CD14-positive monocyte (primary cell): ENCODE measurements around the gene SAMD3. TPM values are rescaled to one million over a fixed set of nuclear protein-coding genes. Genes with fewer than 3 reads are reported as not detected.

Experiments
- DNase-seq, 3 donors: peaks; one replicate each; pipeline ENCODE4 v3.0.0-alpha.2; 2011 to 2022
- H2AFZ ChIP-seq: 2 replicates; pipeline ENCODE4 v1.6.0; 2012; ENCODE audit warnings: mild to moderate bottlenecking, low read depth, low read length, inconsistent platforms; ENCODE audit not compliant: insufficient read depth, poor library complexity, severe bottlenecking
- H3K27ac ChIP-seq, 2 donors: 1 replicate in 1 of 2; 2 replicates in 1 of 2; pipeline ENCODE4 v1.5.1; 2012 to 2013; ENCODE audit warnings: low read length in 2 of 2, control low read depth in 1 of 2, inconsistent platforms in 1 of 2, low read depth in 1 of 2, mild to moderate bottlenecking in 1 of 2
- H3K27me3 ChIP-seq, 2 donors: one replicate each; pipeline versions ENCODE4 v1.6.0 to v1.6.1; 2011 to 2013; ENCODE audit warnings: low read length in 2 of 2; ENCODE audit not compliant: control insufficient read depth in 2 of 2, insufficient read depth in 2 of 2
- H3K36me3 ChIP-seq, 2 donors: replicated peaks in 1 of 2; 1 replicate in 1 of 2; 2 replicates in 1 of 2; pipeline versions ENCODE4 v1.5.1 to v1.6.1; 2012 to 2013; ENCODE audit warnings: low read length in 2 of 2, control low read depth in 1 of 2, inconsistent platforms in 1 of 2, mild to moderate bottlenecking in 1 of 2; ENCODE audit not compliant: insufficient read depth in 2 of 2, control insufficient read depth in 1 of 2
- H3K4me1 ChIP-seq, 2 donors: 1 replicate in 1 of 2; 2 replicates in 1 of 2; pipeline versions ENCODE4 v1.5.1 to v1.6.1; 2012 to 2013; ENCODE audit warnings: low read length in 2 of 2, control low read depth in 1 of 2, inconsistent platforms in 1 of 2, mild to moderate bottlenecking in 1 of 2, moderate library complexity in 1 of 2; ENCODE audit not compliant: insufficient read depth in 2 of 2, control insufficient read depth in 1 of 2
- H3K4me2 ChIP-seq: replicated peaks from 2 replicates; pipeline ENCODE3; 2012; ENCODE audit warnings: low read length, moderate library complexity, mild to moderate bottlenecking; ENCODE audit not compliant: poor library complexity, severe bottlenecking; ENCODE audit errors: extremely low read depth
- H3K4me3 ChIP-seq, 3 experiments: fragments of 200-600 bp in 1 of 3; sonication (generic) in 1 of 3; replicated peaks in 1 of 3; 1 replicate in 2 of 3; 2 replicates in 1 of 3; pipeline ENCODE4 v1.5.1; 2011 to 2013; ENCODE audit warnings: low read length in 3 of 3, mild to moderate bottlenecking in 3 of 3, control low read depth in 2 of 3, low read depth in 2 of 3, inconsistent platforms in 1 of 3, moderate library complexity in 1 of 3
- H3K79me2 ChIP-seq: 2 replicates; pipeline ENCODE4 v1.6.0; 2012; ENCODE audit warnings: mild to moderate bottlenecking, control low read depth, inconsistent platforms, low read length, moderate library complexity; ENCODE audit not compliant: insufficient read depth
- H3K9ac ChIP-seq: 2 replicates; pipeline ENCODE4 v1.6.0; 2017; ENCODE audit warnings: low read length, mild to moderate bottlenecking; ENCODE audit not compliant: insufficient read depth, poor library complexity, severe bottlenecking
- H3K9me3 ChIP-seq, 2 donors: replicated peaks in 1 of 2; 1 replicate in 1 of 2; 2 replicates in 1 of 2; pipeline versions ENCODE4 v1.5.1 to v1.6.1; 2012 to 2013; ENCODE audit warnings: low read length in 2 of 2, control low read depth in 1 of 2; ENCODE audit not compliant: control insufficient read depth in 1 of 2, insufficient read depth in 1 of 2
- H4K20me1 ChIP-seq: 2 replicates; pipeline ENCODE4 v1.6.0; 2012; ENCODE audit warnings: mild to moderate bottlenecking, low read length, control low read depth, moderate library complexity; ENCODE audit not compliant: insufficient read depth
- H3K27ac Mint-ChIP-seq, 7 donors: one replicate each; pipeline ENCODE4 v1.8.0; 2020; ENCODE audit warnings: mild to moderate bottlenecking in 7 of 7, mixed read lengths in 7 of 7, moderate library complexity in 6 of 7, inconsistent platforms in 2 of 7
- H3K27me3 Mint-ChIP-seq, 3 donors: one replicate each; pipeline ENCODE4 v1.8.0; 2021 to 2022; ENCODE audit warnings: low read depth in 3 of 3, mild to moderate bottlenecking in 3 of 3, mixed read lengths in 3 of 3, moderate library complexity in 3 of 3, inconsistent platforms in 1 of 3
- H3K36me3 Mint-ChIP-seq, 2 donors: one replicate each; pipeline ENCODE4 v1.8.0; 2020; ENCODE audit warnings: mixed read lengths in 2 of 2, inconsistent platforms in 1 of 2, mild to moderate bottlenecking in 1 of 2
- H3K4me1 Mint-ChIP-seq: one replicate; pipeline ENCODE4 v1.8.0; 2020; ENCODE audit warnings: mild to moderate bottlenecking, mixed read lengths
- H3K4me3 Mint-ChIP-seq, 2 donors: one replicate each; pipeline ENCODE4 v1.8.0; 2020; ENCODE audit warnings: mild to moderate bottlenecking in 2 of 2, mixed read lengths in 2 of 2, moderate library complexity in 1 of 2
- H3K9me3 Mint-ChIP-seq, 7 donors: one replicate each; pipeline ENCODE4 v1.8.0; 2020 to 2022; ENCODE audit warnings: mixed read lengths in 7 of 7, mild to moderate bottlenecking in 6 of 7, moderate library complexity in 6 of 7, inconsistent platforms in 2 of 7
- WGBS: methylation state at CpG from one replicate; pipeline ENCODE4 v1.1.5; 2013; ENCODE audit warnings: missing lambda C conversion rate; ENCODE audit not compliant: insufficient coverage; 5-methylcytosine and 5-hydroxymethylcytosine counted together
- intact Hi-C, 2 donors: fragments of 100-400 bp; cut with micrococcal nuclease; formaldehyde crosslinking; loops; one replicate each; pipeline versions ENCODE4 v1.15.0 to v1.15.1; 2023
- polyA plus RNA-seq, 3 donors: library from polyadenylated mRNA; depleted of rRNA in 1 of 3; unstranded in 2 of 3; stranded (reverse) in 1 of 3; fragments of 300-500 nt in 2 of 3; fragments of >200 nt in 1 of 3; fragmentation: Illumina TruSeq in 2 of 3; gene quantifications; 1 replicate in 2 of 3; 2 replicates in 1 of 3; pipeline ENCODE4 v1.2.3, GENCODE V29; 2012 to 2021
- TF ChIP-seq, protein P1 (sequence below): fragments of 200-600 bp; IDR thresholded peaks from one replicate; pipeline ENCODE4 v1.8.0; 2022; ENCODE audit warnings: antibody characterized with exemption, mild to moderate bottlenecking

The SAMD3 gene
- polyA plus RNA-seq, 3 donors, result 0.33 to 0.49 TPM; not detected in 1

DNA sequence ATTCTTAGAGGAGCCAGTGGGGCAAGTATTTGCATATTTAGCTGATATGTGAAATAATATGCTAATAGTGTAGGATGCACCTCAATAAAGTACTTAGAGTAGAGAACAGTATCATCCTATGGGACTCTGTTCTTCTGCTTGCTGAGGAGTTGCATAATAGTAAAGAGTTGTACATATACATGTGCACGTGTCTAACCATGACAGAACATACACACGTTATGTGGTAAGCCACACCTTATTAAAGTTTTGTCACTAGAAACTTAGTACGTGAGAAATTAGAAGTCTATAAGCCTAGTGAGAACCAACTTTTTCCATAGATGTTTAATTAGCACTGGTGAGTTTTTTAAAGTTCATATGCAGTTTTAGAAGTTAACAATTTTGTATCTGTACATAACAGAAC is 123.6 kb downstream of the SAMD3 start:
- H3K9me3 ChIP-seq, result no peaks in the 10 kb centered on the region
- H3K36me3 ChIP-seq, result peaks cover 24 to 66% of the 10 kb centered on the region in 2 donors
- Mint-ChIP-seq H3K4me1 (no peaks in the 10 kb centered on the region), H3K36me3 (peaks cover 57 to 64% of the 10 kb centered on the region in 2 donors), H3K9me3 (no peaks in the 10 kb centered on the region), H3K27ac (no peak overlapping the region), H3K4me3 (no peak overlapping the region), H3K27me3 (peaks cover 0 to 1% (median 0%) of the 10 kb centered on the region in 3 donors)
- no peaks in the 10 kb centered on the region for H3K27me3 ChIP-seq
- no peak overlapping the region for H3K4me2 ChIP-seq
- TF ChIP-seq, protein P1, sequence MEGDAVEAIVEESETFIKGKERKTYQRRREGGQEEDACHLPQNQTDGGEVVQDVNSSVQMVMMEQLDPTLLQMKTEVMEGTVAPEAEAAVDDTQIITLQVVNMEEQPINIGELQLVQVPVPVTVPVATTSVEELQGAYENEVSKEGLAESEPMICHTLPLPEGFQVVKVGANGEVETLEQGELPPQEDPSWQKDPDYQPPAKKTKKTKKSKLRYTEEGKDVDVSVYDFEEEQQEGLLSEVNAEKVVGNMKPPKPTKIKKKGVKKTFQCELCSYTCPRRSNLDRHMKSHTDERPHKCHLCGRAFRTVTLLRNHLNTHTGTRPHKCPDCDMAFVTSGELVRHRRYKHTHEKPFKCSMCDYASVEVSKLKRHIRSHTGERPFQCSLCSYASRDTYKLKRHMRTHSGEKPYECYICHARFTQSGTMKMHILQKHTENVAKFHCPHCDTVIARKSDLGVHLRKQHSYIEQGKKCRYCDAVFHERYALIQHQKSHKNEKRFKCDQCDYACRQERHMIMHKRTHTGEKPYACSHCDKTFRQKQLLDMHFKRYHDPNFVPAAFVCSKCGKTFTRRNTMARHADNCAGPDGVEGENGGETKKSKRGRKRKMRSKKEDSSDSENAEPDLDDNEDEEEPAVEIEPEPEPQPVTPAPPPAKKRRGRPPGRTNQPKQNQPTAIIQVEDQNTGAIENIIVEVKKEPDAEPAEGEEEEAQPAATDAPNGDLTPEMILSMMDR, result no peak
- H3K9ac ChIP-seq, result no peak overlapping the region
- H4K20me1 ChIP-seq, result no peaks in the 10 kb centered on the region
- intact Hi-C loops, result no loop called here
- no CpG with 5 or more reads among the region's 3 CpGs for WGBS
- H3K4me1 ChIP-seq, result no peaks in the 10 kb centered on the region
- H3K27ac ChIP-seq, result no peak overlapping the region
- no peak overlapping the region for H3K4me3 ChIP-seq
- no peak overlapping the region for H2AFZ ChIP-seq
- no peaks in the 10 kb centered on the region for H3K79me2 ChIP-seq
- DNase-seq, result no peak

DNA sequence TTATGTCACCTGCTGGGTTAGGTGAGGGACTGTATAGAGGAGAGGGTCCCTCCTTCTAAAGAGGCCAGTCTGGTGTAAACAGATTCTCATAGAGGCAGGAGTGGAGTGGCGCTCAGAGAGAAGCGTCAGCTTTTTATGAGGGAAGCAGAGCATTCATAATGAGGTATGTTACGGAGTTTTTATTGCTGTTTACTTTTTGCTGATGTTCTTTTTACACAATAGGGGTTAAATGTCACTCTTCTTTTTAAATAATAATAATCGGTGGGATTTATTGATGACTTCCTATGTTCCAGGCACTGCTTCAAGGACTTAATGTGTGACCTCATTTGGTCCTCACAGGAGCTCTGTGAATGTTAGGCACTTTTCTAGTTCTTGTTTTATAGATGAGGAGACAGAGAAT is 124.4 kb downstream of the SAMD3 start:
- Mint-ChIP-seq H3K4me1 (no peaks in the 10 kb centered on the region), H3K4me3 (no peak overlapping the region), H3K9me3 (no peaks in the 10 kb centered on the region), H3K36me3 (peaks cover 63 to 66% of the 10 kb centered on the region in 2 donors), H3K27me3 (peaks cover 0 to 1% (median 0%) of the 10 kb centered on the region in 3 donors), H3K27ac (peak overlapping the region in 1 of 7 donors; percentile 49)
- H3K4me2 ChIP-seq, result no peak overlapping the region
- H3K79me2 ChIP-seq, result no peaks in the 10 kb centered on the region
- TF ChIP-seq, protein P1, result no peak
- H3K36me3 ChIP-seq, result peaks cover 29 to 74% of the 10 kb centered on the region in 2 donors
- no peak overlapping the region for H2AFZ ChIP-seq
- H4K20me1 ChIP-seq, result no peaks in the 10 kb centered on the region
- DNase-seq, result no peak
- H3K9ac ChIP-seq, result no peak overlapping the region
- H3K27ac ChIP-seq, result no peak overlapping the region
- no peaks in the 10 kb centered on the region for H3K4me1 ChIP-seq
- intact Hi-C loops, result no loop called here
- no peak overlapping the region for H3K4me3 ChIP-seq
- H3K9me3 ChIP-seq, result no peaks in the 10 kb centered on the region
- no CpG with 5 or more reads among the region's 4 CpGs for WGBS
- H3K27me3 ChIP-seq, result no peaks in the 10 kb centered on the region

Other genes starting within 250 kb of the SAMD3 start
- gene L3MBTL3, start 204.4 kb downstream of the SAMD3 start, polyA plus RNA-seq, result 1 to 10 TPM; 2.1 to 8.0 (median 3.7) TPM
- not detected for gene TMEM200A, start 143.1 kb upstream of the SAMD3 start, polyA plus RNA-seq